Endothelial cell of umbilical vein (primary cell): ENCODE results near the gene ITPKC. TPM values are rescaled to one million over a fixed set of nuclear protein-coding genes. Genes with fewer than 3 reads are reported as not detected.
A peak's percentile ranks its signal among the peaks of the same experiment; 100 is the strongest.

Experiments used
- BruUV-seq: library from RNA; stranded (reverse); fragments of 400-500 nt; replicated peaks from 2 replicates; lab custom pipeline; 2021; lab: Mats Ljungman, UMichigan
- CTCF ChIA-PET: fragments of 300-600, 350-600 bp; sonication (Branson Sonifier 250); formaldehyde crosslinking; loops from one replicate; lab custom pipeline; 2021; ENCODE audit warnings: antibody characterized with exemption, inconsistent platforms; lab: Charles Lee
- POLR2A ChIA-PET: fragments of 300-600, 350-600 bp; sonication (Branson Sonifier 250); formaldehyde crosslinking; loops from one replicate; lab custom pipeline; 2021; ENCODE audit warnings: antibody characterized with exemption, inconsistent platforms; lab: Charles Lee
- DNase-seq: peaks from one replicate; pipeline ENCODE4 v3.0.0-alpha.2; 2011; ENCODE audit warnings: low read depth, low spot score
- FAIRE-seq: peaks from 2 replicates; lab custom pipeline; 2011; peaks lifted over from hg19 to GRCh38; lab: Jason Lieb, UNC
- H2AFZ ChIP-seq: 2 replicates; pipeline ENCODE4 v1.6.0; 2012; ENCODE audit warnings: low read depth, low read length, control low read depth, inconsistent platforms
- H3K27ac ChIP-seq: 2 replicates; pipeline ENCODE4 v1.5.1; 2011; ENCODE audit warnings: low read depth, mild to moderate bottlenecking, control low read depth, low read length, moderate library complexity; ENCODE audit not compliant: insufficient read depth
- H3K27me3 ChIP-seq, 2 experiments: 2 replicates each; pipeline versions ENCODE4 v1.6.0 to v1.6.1; 2011; ENCODE audit warnings: low read length in 2 of 2, mixed read lengths in 1 of 2; ENCODE audit not compliant: control insufficient read depth in 2 of 2, insufficient read depth in 2 of 2
- H3K36me3 ChIP-seq, 2 experiments: 2 replicates in 1 of 2; 3 replicates in 1 of 2; pipeline ENCODE4 v1.5.1; 2011; ENCODE audit warnings: low read length in 2 of 2, mild to moderate bottlenecking in 1 of 2, moderate library complexity in 1 of 2; ENCODE audit not compliant: control insufficient read depth in 2 of 2, insufficient read depth in 2 of 2; ENCODE audit errors: extremely low read depth in 1 of 2
- H3K4me1 ChIP-seq: 3 replicates; pipeline ENCODE4 v1.5.1; 2011; ENCODE audit warnings: mild to moderate bottlenecking, low read length; ENCODE audit not compliant: control insufficient read depth, insufficient read depth; ENCODE audit errors: extremely low read depth
- H3K4me2 ChIP-seq: 2 replicates; pipeline ENCODE4 v1.6.1; 2011; ENCODE audit warnings: low read length, control low read depth, mixed read lengths; ENCODE audit not compliant: insufficient read depth
- H3K4me3 ChIP-seq, 3 experiments: fragments of 200-600 bp in 1 of 3; sonication (generic), shearing (Covaris generic) in 1 of 3; replicated peaks in 1 of 3; 2 replicates each; pipeline ENCODE4 v1.5.1; 2011 to 2016; ENCODE audit warnings: control low read depth in 3 of 3, low read length in 3 of 3, mild to moderate bottlenecking in 2 of 3, inconsistent platforms in 1 of 3, low read depth in 1 of 3, moderate library complexity in 1 of 3; ENCODE audit not compliant: insufficient read depth in 1 of 3
- H3K79me2 ChIP-seq: 2 replicates; pipeline ENCODE4 v1.6.0; 2012; ENCODE audit warnings: low read length, inconsistent platforms; ENCODE audit not compliant: control insufficient read depth, insufficient read depth
- H3K9ac ChIP-seq: replicated peaks from 2 replicates; pipeline ENCODE3; 2011; ENCODE audit warnings: low read length, control low read depth; ENCODE audit not compliant: insufficient read depth; ENCODE audit errors: extremely low read depth
- H3K9me1 ChIP-seq: replicated peaks from 3 replicates; pipeline ENCODE4 v1.6.0; 2011; ENCODE audit warnings: mild to moderate bottlenecking, low read length; ENCODE audit not compliant: control insufficient read depth, insufficient read depth; ENCODE audit errors: extremely low read depth
- H3K9me3 ChIP-seq: replicated peaks from 2 replicates; pipeline ENCODE4 v1.5.1; 2012; ENCODE audit warnings: low read length, inconsistent platforms; ENCODE audit not compliant: control insufficient read depth, insufficient read depth
- H4K20me1 ChIP-seq: replicated peaks from 2 replicates; pipeline ENCODE3; 2011; ENCODE audit warnings: mild to moderate bottlenecking, low read length; ENCODE audit not compliant: control insufficient read depth, insufficient read depth; ENCODE audit errors: extremely low read depth
- FOS ChIP-seq: IDR thresholded peaks from 2 replicates; pipeline ENCODE4 v1.6.1; 2011; ENCODE audit warnings: mild to moderate bottlenecking, low read length, moderate library complexity, borderline replicate concordance; ENCODE audit not compliant: insufficient read depth
- JUN ChIP-seq: IDR thresholded peaks from 2 replicates; pipeline ENCODE4 v1.6.1; 2011; ENCODE audit warnings: borderline replicate concordance, low read depth; ENCODE audit not compliant: insufficient read length, insufficient read depth
- MYC ChIP-seq: IDR thresholded peaks from one replicate; pipeline ENCODE4 v1.6.1; 2011; ENCODE audit warnings: mild to moderate bottlenecking, low read depth, low read length
- POLR2A ChIP-seq: IDR thresholded peaks from 2 replicates; pipeline ENCODE4 v1.6.1; 2012; ENCODE audit warnings: low read depth, mild to moderate bottlenecking, control low read depth, low read length
- POLR2AphosphoS5 ChIP-seq: IDR thresholded peaks from 2 replicates; pipeline ENCODE4 v1.6.1; 2012; ENCODE audit warnings: low read depth, mild to moderate bottlenecking, control low read depth, low read length, moderate library complexity; ENCODE audit not compliant: insufficient read depth
- dilution Hi-C: fragments of 300-500 bp; cut with MboI; formaldehyde crosslinking; loops from one replicate; pipeline ENCODE4 v1.15.0; 2019; ENCODE audit warnings: low sequenced_read_pairs; ENCODE audit not compliant: extremely low pct_ligation_motif_present
- intact Hi-C: fragments of 100-400 bp; cut with micrococcal nuclease; formaldehyde crosslinking; loops from one replicate; pipeline ENCODE4 v1.10.0; 2022
- polyA plus RNA-seq, 4 experiments: library from polyadenylated mRNA; depleted of rRNA in 3 of 4; stranded (reverse) in 3 of 4; unstranded in 1 of 4; fragments of >200 nt; gene quantifications; 2 replicates each; pipeline versions ENCODE4 v1.2.1 to v1.2.3, GENCODE V29; 2011 to 2012; ENCODE audit warnings: missing spikeins in 1 of 4
- total RNA-seq: library from RNA; stranded (reverse); gene quantifications from 2 replicates; pipeline ENCODE4 v1.2.3, GENCODE V29; 2021
- TF ChIP-seq, protein P1 (sequence below), 2 donors: IDR thresholded peaks; 1 replicate in 1 of 2; 2 replicates in 1 of 2; pipeline ENCODE4 v1.5.1; 2011; ENCODE audit warnings: low read length in 2 of 2, mild to moderate bottlenecking in 2 of 2, moderate library complexity in 2 of 2, control low read depth in 1 of 2, inconsistent platforms in 1 of 2, low read depth in 1 of 2; ENCODE audit not compliant: insufficient read depth in 1 of 2; ENCODE audit errors: extremely low read depth in 1 of 2

The ITPKC gene
- total and polyA plus RNA-seq, 2 donors (not counting 3 experiments of a cell fraction or from before 2014, with no cell fraction given) = 7.3 to 16.1 TPM

GRCh38 chr19:40688987-40689338 is 27.9 kb upstream of the ITPKC start:
- H2AFZ ChIP-seq = no peak overlapping the region
- H3K9me1 ChIP-seq = no peaks in the 10 kb centered on the region
- peaks cover 0 to 14% of the 10 kb centered on the region in 2 experiments for H3K36me3 ChIP-seq
- H3K27ac ChIP-seq = no peak overlapping the region
- H3K27me3 ChIP-seq = no peaks in the 10 kb centered on the region
- TSS peak; percentile 29 for BruUV-seq
- H3K9ac ChIP-seq = no peak overlapping the region
- peak overlapping the region in 2 of 3 experiments; percentile 64 to 73 for H3K4me3 ChIP-seq
- CTCF ChIA-PET = no interaction called here
- DNase-seq = no peak
- H3K79me2 ChIP-seq = peaks cover 27% of the 10 kb centered on the region
- H3K4me1 ChIP-seq = peaks cover 13% of the 10 kb centered on the region
- H3K9me3 ChIP-seq = no peaks in the 10 kb centered on the region
- intact Hi-C loops (no loop called here), dilution Hi-C loops (no loop called here)
- FAIRE-seq = no peak
- TF ChIP-seq POLR2A = peak; percentile 10
- TF ChIP-seq, protein P1, sequence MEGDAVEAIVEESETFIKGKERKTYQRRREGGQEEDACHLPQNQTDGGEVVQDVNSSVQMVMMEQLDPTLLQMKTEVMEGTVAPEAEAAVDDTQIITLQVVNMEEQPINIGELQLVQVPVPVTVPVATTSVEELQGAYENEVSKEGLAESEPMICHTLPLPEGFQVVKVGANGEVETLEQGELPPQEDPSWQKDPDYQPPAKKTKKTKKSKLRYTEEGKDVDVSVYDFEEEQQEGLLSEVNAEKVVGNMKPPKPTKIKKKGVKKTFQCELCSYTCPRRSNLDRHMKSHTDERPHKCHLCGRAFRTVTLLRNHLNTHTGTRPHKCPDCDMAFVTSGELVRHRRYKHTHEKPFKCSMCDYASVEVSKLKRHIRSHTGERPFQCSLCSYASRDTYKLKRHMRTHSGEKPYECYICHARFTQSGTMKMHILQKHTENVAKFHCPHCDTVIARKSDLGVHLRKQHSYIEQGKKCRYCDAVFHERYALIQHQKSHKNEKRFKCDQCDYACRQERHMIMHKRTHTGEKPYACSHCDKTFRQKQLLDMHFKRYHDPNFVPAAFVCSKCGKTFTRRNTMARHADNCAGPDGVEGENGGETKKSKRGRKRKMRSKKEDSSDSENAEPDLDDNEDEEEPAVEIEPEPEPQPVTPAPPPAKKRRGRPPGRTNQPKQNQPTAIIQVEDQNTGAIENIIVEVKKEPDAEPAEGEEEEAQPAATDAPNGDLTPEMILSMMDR (IDR thresholded peaks at IDR 0.05; ENCODE audit: extremely low read depth in 1 of 2, insufficient read depth in 1 of 2, low read depth in 1 of 2, low read length in 2 of 2) = no peak
- no peaks in the 10 kb centered on the region for H4K20me1 ChIP-seq
- H3K4me2 ChIP-seq = peak overlapping the region; percentile 60
- POLR2A ChIA-PET = no interaction called here

DNA sequence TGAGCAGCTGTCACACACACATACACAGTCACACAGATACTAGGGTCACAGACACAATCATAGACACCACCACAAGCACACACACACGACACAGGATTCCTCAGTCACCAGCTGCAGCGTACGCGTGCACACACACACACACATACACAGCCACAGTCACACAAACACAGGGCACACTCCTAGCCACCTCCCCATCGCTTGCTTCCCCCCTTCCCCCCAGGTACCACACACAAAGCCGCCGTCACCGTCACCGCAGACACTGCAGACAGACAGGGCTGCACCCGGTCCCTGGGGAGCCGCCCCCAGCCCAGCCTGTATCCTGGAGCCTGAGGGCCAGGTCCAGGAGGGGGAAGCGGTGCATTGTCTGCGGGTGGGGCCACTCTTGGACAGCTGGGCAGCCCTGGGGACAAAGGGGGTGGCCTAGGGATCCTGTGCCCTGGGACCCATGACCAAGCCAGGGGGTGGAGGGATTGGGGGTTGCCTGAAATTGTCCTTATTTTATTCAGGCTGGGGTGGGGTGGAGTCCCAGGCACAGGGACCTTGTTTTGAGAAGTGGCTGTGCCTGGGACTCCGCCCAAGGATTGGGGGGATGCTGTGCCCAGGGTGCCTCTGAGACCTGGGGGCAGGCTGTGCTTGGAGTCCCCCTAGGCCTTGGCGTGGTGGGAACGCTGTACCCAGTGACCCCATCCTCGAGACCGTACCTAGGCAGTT is 27.4 kb upstream of the ITPKC start:
- FAIRE-seq = peak; percentile 75

More for the DNA sequence above, 27.4 kb upstream of the ITPKC start:
- no peak overlapping the region for H2AFZ ChIP-seq
- no peaks in the 10 kb centered on the region for H4K20me1 ChIP-seq
- H3K4me1 ChIP-seq = peaks cover 13% of the 10 kb centered on the region
- H3K9me1 ChIP-seq = no peaks in the 10 kb centered on the region
- intact Hi-C loops = loop anchor here (1.0 kb wide), 3 partner anchors 26 to 118 kb away; partner anchors contain the start of gene ACTMAP
- DNase-seq = peak; percentile 14
- no TSS peak for BruUV-seq
- H3K27me3 ChIP-seq = no peaks in the 10 kb centered on the region
- dilution Hi-C loops = no loop called here
- CTCF ChIA-PET = no interaction called here
- H3K4me3 ChIP-seq = peak overlapping the region; percentile 64 to 79 (median 73)
- POLR2A ChIA-PET = no interaction called here
- H3K9me3 ChIP-seq = no peaks in the 10 kb centered on the region
- H3K27ac ChIP-seq = peak overlapping the region; percentile 36
- peak overlapping the region; percentile 92 for H3K9ac ChIP-seq
- H3K79me2 ChIP-seq = peaks cover 27% of the 10 kb centered on the region
- peaks cover 0 to 14% of the 10 kb centered on the region in 2 experiments for H3K36me3 ChIP-seq
- H3K4me2 ChIP-seq = peak overlapping the region; percentile 60
- TF ChIP-seq MYC (no peak), POLR2AphosphoS5 (no peak), POLR2A (peak; percentile 37), JUN (no peak), FOS (no peak)
